HepG2 (cell line): ENCODE data around the gene TMEM204. TPM values are rescaled to one million over a fixed set of nuclear protein-coding genes. Genes with fewer than 3 reads are reported as not detected.

Experiments
- ATAC-seq: fragments of 200-7000 bp; cut with Tn5 transposase; 3 replicates; pipeline ENCODE4 v1.9.1; 2020; ENCODE audit warnings: mild to moderate bottlenecking, moderate library complexity
- BruUV-seq: library from RNA; stranded (reverse); fragments of 400-500 nt; replicated peaks from 2 replicates; lab custom pipeline; 2021; lab: Mats Ljungman, UMichigan
- CTCF ChIA-PET: fragments of 300-600 bp; formaldehyde crosslinking; extraction: SDS; loops from one replicate; lab custom pipeline; 2021; ENCODE audit warnings: low total read pairs, inconsistent platforms, low intra/inter-chr PET ratio; lab: Yijun Ruan, JAX
- POLR2A ChIA-PET: fragments of 350-600 bp; sonication (Branson Sonifier 250); formaldehyde crosslinking; loops from one replicate; lab custom pipeline; 2020; ENCODE audit warnings: antibody characterized with exemption, inconsistent platforms; lab: Yijun Ruan, JAX
- DNase-seq: peaks from one replicate; pipeline ENCODE4 v3.0.0-alpha.2; 2015; ENCODE audit warnings: low spot score
- FAIRE-seq: peaks from 3 replicates; lab custom pipeline; 2011; peaks lifted over from hg19 to GRCh38; lab: Jason Lieb, UNC
- H2AFZ ChIP-seq: one replicate; pipeline ENCODE4 v1.6.1; 2011; ENCODE audit warnings: low read length, inconsistent platforms
- H3K27ac ChIP-seq: fragments of 300-600 bp; 3 replicates; pipeline ENCODE4 v1.8.0; 2011; ENCODE audit warnings: mixed run types, mild to moderate bottlenecking, mixed read lengths, low read length, inconsistent platforms; ENCODE audit not compliant: insufficient read depth; ENCODE audit errors: extremely low read length
- H3K27me3 ChIP-seq, 2 experiments: fragments of 200-600 bp in 1 of 2; 2 replicates in 1 of 2; 3 replicates in 1 of 2; pipeline versions ENCODE4 v1.6.0 to v1.8.0; 2011; ENCODE audit warnings: low read length in 2 of 2, mild to moderate bottlenecking in 2 of 2, moderate library complexity in 2 of 2, inconsistent platforms in 1 of 2; ENCODE audit not compliant: insufficient read depth in 2 of 2, control insufficient read depth in 1 of 2
- H3K36me3 ChIP-seq, 2 experiments: fragments of 200-600 bp in 1 of 2; replicated peaks in 1 of 2; 2 replicates in 1 of 2; 3 replicates in 1 of 2; pipeline versions ENCODE4 v1.5.1 to v1.8.0; 2011; ENCODE audit warnings: low read length in 2 of 2, inconsistent platforms in 1 of 2; ENCODE audit not compliant: insufficient read depth in 2 of 2, control insufficient read depth in 1 of 2
- H3K4me1 ChIP-seq: 2 replicates; pipeline ENCODE4 v1.5.1; 2012; ENCODE audit warnings: low read length, inconsistent platforms; ENCODE audit not compliant: insufficient read depth
- H3K4me2 ChIP-seq: 2 replicates; pipeline ENCODE4 v1.6.0; 2011; ENCODE audit warnings: low read depth, low read length, inconsistent platforms
- H3K4me3 ChIP-seq, 3 experiments: fragments of 200-600 bp in 1 of 3; sonication (generic), shearing (Covaris generic) in 1 of 3; replicated peaks in 1 of 3; 2 replicates each; pipeline ENCODE4 v1.5.1; 2011 to 2016; ENCODE audit warnings: low read length in 3 of 3, inconsistent platforms in 2 of 3, low read depth in 2 of 3, mild to moderate bottlenecking in 2 of 3, control low read depth in 1 of 3, mixed read lengths in 1 of 3; ENCODE audit not compliant: insufficient read depth in 1 of 3
- H3K79me2 ChIP-seq: one replicate; pipeline ENCODE4 v1.6.1; 2011; ENCODE audit warnings: low read length, inconsistent platforms; ENCODE audit not compliant: insufficient read depth
- H3K9ac ChIP-seq: 2 replicates; pipeline ENCODE4 v1.6.0; 2011; ENCODE audit warnings: mild to moderate bottlenecking, low read depth, low read length, inconsistent platforms; ENCODE audit not compliant: insufficient read depth
- H3K9me3 ChIP-seq: 2 replicates; pipeline ENCODE4 v1.5.1; 2012; ENCODE audit warnings: mild to moderate bottlenecking, low read length
- H4K20me1 ChIP-seq: 2 replicates; pipeline ENCODE4 v1.6.0; 2011; ENCODE audit warnings: inconsistent platforms, mild to moderate bottlenecking, low read length, moderate library complexity; ENCODE audit not compliant: insufficient read depth
- NFYB ChIP-seq: sonication (generic); formaldehyde crosslinking; IDR thresholded peaks from 2 replicates; pipeline ENCODE4 v1.4.0; 2020; ENCODE audit warnings: missing genetic modification reagents
- SOX5 ChIP-seq: IDR thresholded peaks from 2 replicates; pipeline ENCODE4 v1.6.1; 2016; ENCODE audit warnings: borderline replicate concordance
- ZFP36L1 ChIP-seq: sonication (generic); formaldehyde crosslinking; IDR thresholded peaks from 2 replicates; pipeline ENCODE4 v1.8.0; 2022; ENCODE audit warnings: mild to moderate bottlenecking, missing genetic modification reagents, moderate library complexity
- ZNF138 ChIP-seq: sonication (generic); formaldehyde crosslinking; IDR thresholded peaks from 2 replicates; pipeline ENCODE4 v1.5.0; 2020; ENCODE audit warnings: mild to moderate bottlenecking, low read depth, missing genetic modification reagents
- ZNF782 ChIP-seq: sonication (generic); formaldehyde crosslinking; IDR thresholded peaks from 2 replicates; pipeline ENCODE4 v1.4.0; 2020; ENCODE audit warnings: missing genetic modification reagents, mild to moderate bottlenecking, borderline replicate concordance
- whole genome bisulfite sequencing: methylation state at CpG from one replicate; pipeline ENCODE4 v1.1.6; 2017; ENCODE audit warnings: low lambda C conversion rate; 5-methylcytosine and 5-hydroxymethylcytosine counted together
- in situ Hi-C: cut with HindIII; loops from 2 replicates; pipeline ENCODE4 v1.10.0; 2017; ENCODE audit warnings: low pct_unique_long_range_greater_than_20kb; ENCODE audit not compliant: extremely low pct_ligation_motif_present
- intact Hi-C: fragments of 100-400 bp; cut with micrococcal nuclease; formaldehyde crosslinking; loops from one replicate; pipeline ENCODE4 v1.10.0; 2022; ENCODE audit not compliant: unreplicated experiment
- polyA plus RNA-seq, 8 experiments: library from polyadenylated mRNA; depleted of rRNA in 3 of 8; stranded (reverse) in 7 of 8; unstranded in 1 of 8; fragments of >200 nt; fragmentation: Illumina TruSeq in 4 of 8; extraction: Trizol in 4 of 8; gene quantifications; 2 replicates each; pipeline versions ENCODE4 v1.2.1 to v1.2.3, GENCODE V29; 2011 to 2016; ENCODE audit warnings: low read depth in 4 of 8, missing spikeins in 1 of 8, mixed read lengths in 1 of 8; ENCODE audit not compliant: insufficient read depth in 1 of 8
- total RNA-seq, 5 experiments: library from RNA; depleted of rRNA; stranded (reverse); fragments of >200 nt; fragmentation: Illumina TruSeq; extraction: Trizol; gene quantifications; 2 replicates each; pipeline ENCODE4 v1.2.3, GENCODE V29; 2016; ENCODE audit warnings: low read depth in 1 of 5
- TF ChIP-seq, protein P1 (sequence below): sonication (generic); formaldehyde crosslinking; IDR thresholded peaks from 2 replicates; pipeline ENCODE4 v1.4.0; 2020; ENCODE audit warnings: missing genetic modification reagents
- TF ChIP-seq, protein P2 (sequence below): sonication (generic); formaldehyde crosslinking; IDR thresholded peaks from 2 replicates; pipeline ENCODE4 v1.8.0; 2022; ENCODE audit warnings: missing genetic modification reagents, mild to moderate bottlenecking, inconsistent platforms, borderline replicate concordance
- TF ChIP-seq, protein P3 (sequence below): sonication (generic); formaldehyde crosslinking; IDR thresholded peaks from 2 replicates; pipeline ENCODE4 v1.8.1; 2022; ENCODE audit warnings: low read depth, mild to moderate bottlenecking, missing genetic modification reagents

Gene TMEM204
- total and polyA plus RNA-seq, 2 of the 13 experiments (the other 11 are each of a cell fraction or from before 2014, with no cell fraction given) = not detected

DNA sequence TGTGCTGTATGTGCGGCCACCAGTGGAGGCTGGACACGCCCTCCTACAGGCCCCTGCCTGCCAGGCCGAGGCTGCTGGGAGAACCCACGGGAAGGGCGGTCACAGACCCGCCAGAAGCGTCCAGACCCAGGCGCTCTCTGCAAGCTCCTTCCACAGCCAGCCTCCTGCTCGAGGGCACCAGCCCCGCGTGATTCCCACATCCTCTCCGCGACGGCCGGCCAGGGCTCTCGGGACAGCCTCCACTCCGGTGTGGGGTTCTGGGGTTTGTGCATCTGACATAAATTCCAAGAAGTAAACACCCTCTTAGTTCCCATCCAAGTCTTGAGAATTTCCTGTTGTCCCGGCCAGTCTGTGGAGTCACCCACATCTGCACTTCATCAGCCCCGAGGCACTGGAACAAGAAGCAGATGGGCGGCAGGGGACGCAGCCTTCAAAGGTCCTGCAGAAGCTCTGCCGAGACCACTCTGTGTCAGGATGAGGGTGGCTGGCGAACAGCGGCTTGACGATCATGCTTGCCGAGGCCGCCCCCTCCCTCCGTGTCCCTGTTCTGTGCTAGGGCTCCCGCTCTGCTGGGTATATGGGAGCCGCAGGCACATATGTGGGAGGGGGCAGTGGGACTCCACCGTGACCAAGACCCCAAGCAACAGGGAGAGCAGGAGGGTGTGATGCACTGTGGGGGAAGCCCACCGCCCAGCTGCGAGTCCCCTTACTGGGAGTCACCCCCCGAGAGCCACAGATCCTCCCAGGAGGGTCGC is 2.4 kb upstream of the TMEM204 start:
- H3K9ac ChIP-seq = no peak overlapping the region
- H3K27me3 ChIP-seq = no peaks in the 10 kb centered on the region
- H3K27ac ChIP-seq = no peak overlapping the region
- no peaks in the 10 kb centered on the region for H4K20me1 ChIP-seq
- H3K4me3 ChIP-seq = no peak overlapping the region
- DNase-seq (no peak), FAIRE-seq (no peak), ATAC-seq (no peak)
- BruUV-seq = no TSS peak
- ChIA-PET POLR2A (no interaction called here), CTCF (no interaction called here)
- no peaks in the 10 kb centered on the region for H3K36me3 ChIP-seq
- 96% methylated on average over 14 of the region's 35 CpGs for WGBS
- intact Hi-C loops (no loop called here), in situ Hi-C loops (no loop called here)
- H3K4me1 ChIP-seq = peaks cover 12% of the 10 kb centered on the region
- no peaks in the 10 kb centered on the region for H3K79me2 ChIP-seq
- no peak overlapping the region for H2AFZ ChIP-seq
- no peaks in the 10 kb centered on the region for H3K9me3 ChIP-seq
- H3K4me2 ChIP-seq = no peak overlapping the region
- TF ChIP-seq, protein P1, sequence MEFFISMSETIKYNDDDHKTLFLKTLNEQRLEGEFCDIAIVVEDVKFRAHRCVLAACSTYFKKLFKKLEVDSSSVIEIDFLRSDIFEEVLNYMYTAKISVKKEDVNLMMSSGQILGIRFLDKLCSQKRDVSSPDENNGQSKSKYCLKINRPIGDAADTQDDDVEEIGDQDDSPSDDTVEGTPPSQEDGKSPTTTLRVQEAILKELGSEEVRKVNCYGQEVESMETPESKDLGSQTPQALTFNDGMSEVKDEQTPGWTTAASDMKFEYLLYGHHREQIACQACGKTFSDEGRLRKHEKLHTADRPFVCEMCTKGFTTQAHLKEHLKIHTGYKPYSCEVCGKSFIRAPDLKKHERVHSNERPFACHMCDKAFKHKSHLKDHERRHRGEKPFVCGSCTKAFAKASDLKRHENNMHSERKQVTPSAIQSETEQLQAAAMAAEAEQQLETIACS (CRISPR knock-in tag) = no peak
- TF ChIP-seq ZNF782 (CRISPR knock-in tag) (no peak), SOX5 (CRISPR knock-in tag) (no peak), ZNF138 (CRISPR knock-in tag) (no peak), NFYB (CRISPR knock-in tag) (no peak), ZFP36L1 (CRISPR knock-in tag) (no peak)
- TF ChIP-seq, protein P2, sequence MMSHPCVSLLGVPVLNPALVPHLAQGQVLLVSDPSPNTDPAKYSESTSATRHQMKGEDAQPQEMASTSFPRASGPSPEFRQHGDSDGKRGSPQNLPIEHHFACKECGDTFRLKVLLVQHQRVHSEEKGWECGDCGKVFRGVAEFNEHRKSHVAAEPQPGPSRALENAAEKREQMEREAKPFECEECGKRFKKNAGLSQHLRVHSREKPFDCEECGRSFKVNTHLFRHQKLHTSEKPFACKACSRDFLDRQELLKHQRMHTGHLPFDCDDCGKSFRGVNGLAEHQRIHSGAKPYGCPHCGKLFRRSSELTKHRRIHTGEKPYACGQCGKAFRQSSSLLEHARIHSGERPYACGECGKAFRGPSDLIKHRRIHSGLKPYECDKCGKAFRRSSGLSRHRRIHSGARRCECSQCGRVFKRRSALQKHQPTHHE (CRISPR knock-in tag) = no peak
- TF ChIP-seq, protein P3, sequence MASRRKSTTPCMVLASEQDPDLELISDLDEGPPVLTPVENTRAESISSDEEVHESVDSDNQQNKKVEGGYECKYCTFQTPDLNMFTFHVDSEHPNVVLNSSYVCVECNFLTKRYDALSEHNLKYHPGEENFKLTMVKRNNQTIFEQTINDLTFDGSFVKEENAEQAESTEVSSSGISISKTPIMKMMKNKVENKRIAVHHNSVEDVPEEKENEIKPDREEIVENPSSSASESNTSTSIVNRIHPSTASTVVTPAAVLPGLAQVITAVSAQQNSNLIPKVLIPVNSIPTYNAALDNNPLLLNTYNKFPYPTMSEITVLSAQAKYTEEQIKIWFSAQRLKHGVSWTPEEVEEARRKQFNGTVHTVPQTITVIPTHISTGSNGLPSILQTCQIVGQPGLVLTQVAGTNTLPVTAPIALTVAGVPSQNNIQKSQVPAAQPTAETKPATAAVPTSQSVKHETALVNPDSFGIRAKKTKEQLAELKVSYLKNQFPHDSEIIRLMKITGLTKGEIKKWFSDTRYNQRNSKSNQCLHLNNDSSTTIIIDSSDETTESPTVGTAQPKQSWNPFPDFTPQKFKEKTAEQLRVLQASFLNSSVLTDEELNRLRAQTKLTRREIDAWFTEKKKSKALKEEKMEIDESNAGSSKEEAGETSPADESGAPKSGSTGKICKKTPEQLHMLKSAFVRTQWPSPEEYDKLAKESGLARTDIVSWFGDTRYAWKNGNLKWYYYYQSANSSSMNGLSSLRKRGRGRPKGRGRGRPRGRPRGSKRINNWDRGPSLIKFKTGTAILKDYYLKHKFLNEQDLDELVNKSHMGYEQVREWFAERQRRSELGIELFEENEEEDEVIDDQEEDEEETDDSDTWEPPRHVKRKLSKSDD = no peak
